HG02840 (cell line): Measurements from ENCODE around the gene ACACA.

ENCODE experiments used
- ATAC-seq: cut with Tn5 transposase; IDR thresholded peaks from one replicate; pipeline ENCODE4 v1.9.1; 2021; ENCODE audit warnings: mild to moderate bottlenecking, moderate library complexity, moderate number of reproducible peaks; ENCODE audit not compliant: unreplicated experiment, low FRiP score

ACACA gene

DNA sequence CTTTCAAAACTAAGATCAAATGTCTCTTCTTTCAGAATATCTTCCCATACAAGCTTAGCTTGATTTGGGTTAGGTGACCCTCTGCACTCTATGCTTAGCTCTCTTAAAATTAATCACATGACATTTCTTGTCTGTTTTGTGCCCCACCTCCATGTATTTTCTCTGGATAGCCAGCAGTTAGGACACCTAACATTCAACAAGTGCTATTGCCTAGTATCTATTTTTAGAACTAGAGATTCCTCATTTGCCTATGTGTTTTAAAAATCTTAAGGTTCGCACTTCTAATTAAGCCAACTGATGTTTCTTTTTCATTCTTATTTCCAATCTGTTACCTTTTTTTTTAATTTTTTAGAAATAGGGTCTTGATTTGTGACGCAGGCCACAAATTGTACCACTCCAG, 160.6 kb downstream of the ACACA start:
- no peak for ATAC-seq

DNA sequence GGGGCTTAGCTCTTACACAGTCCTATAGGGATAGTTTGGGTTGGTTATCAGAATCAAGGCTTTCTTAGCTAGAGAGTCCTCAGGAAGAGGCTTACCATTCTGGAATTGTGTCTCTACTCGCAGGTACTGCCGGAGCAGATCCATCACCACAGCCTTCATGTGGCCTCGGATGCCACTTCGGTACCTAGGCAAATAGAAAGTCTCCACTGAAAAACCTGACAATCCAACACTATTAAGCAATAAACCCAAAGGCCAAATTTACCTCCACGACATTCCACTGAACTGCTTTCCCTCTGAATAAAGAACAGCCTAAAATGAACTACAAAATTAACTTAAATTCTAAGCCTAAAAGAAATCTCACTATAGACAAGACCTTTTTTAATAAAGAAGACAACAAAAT, 166.3 kb downstream of the ACACA start:
- no peak for ATAC-seq

DNA sequence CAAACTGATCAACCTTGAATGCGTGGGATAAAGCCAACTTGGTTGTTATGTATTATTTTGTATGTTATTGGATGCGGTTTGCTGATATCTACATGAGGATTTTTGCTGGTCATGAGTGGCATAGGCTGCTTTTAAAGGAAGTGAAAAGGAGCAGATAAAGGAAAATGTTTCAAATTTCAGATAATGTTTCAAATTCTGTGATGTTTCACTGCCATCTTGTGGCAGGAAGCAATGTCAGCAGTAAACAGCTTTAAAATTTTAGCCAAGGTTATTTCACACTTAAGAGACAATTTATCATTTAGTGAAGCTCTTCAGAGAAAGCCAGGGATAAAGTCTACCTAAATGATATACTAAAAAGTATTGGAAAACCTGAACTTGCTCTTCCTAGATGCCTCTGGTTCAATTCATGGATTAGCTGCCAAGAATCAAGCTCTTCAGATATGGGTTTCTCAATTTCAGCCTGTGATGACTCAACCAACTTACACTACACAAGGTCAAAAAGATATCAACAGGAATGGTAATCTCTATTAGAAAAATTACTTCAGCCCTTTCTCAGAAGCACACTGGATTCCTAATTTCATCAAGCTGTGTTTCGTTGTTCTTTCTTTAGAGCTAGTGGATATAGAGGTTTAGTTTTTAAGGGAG, 166.8 kb downstream of the ACACA start:
- no peak for ATAC-seq

GRCh38 chr17:37234106-37234505, 172.5 kb downstream of the ACACA start:
- no peak for ATAC-seq

GRCh38 chr17:37233036-37233435, 173.6 kb downstream of the ACACA start:
- no peak for ATAC-seq

GRCh38 chr17:37231887-37232286, 174.7 kb downstream of the ACACA start:
- no peak for ATAC-seq

DNA sequence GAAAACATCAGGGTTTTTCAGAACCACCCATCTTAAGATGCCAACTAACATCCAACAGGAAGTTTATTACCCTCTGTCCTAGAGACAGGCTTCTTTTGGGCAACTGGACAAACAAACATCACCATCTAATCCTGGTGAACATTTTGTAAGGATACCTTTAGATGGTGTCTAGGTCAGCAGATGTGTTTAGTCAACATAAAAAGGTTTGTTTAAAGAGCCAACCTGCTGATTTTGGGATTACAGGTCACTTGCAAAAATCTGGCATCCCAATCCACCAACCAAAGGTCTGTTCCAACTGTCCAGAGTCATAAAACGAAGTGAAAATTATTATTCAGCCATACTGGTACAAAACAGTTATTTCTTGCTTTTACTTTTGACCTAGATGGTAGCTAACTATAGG, 176.0 kb downstream of the ACACA start:
- no peak for ATAC-seq

DNA sequence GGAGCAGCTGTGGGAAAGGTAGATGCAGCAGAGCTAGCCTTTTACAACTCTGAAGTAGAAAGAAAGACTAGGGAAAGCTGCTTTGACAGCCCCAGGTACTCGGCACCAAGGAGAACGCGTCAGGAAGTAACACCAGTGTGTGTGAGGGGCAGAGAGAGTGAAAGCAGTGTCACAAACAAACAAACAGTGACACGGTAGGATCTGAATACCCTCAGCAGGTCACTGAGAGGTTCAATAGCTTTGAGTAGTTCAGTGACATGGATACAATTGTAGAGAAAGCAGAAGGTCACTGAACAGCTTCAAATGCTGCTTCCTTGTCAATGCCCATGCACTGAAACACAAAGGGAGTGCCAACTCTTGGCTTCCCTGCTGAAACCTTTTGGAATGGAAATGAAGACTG, 181.2 kb downstream of the ACACA start:
- ATAC-seq, result no peak

- ATAC-seq, result no peak
Measured at GRCh38 chr17:37221865-37222264, 184.8 kb downstream of the ACACA start.

DNA sequence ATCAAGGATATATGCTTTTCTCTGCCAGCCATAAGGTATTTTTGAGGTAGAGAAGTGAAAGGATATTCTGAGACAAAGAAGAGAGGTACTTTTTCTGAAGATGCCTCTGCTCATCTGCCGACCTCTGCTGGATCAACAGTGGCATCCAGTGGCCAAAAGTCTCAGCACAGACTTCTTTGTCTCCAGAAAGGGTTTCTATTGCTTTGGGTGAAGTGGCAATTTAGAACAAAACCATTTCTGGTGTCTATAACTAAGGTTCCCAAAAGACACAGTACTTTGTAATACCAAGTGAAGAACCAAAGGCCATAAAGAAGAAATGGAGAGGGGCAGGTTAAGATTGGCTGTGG, 186.1 kb downstream of the ACACA start:
- no peak for ATAC-seq

- ATAC-seq, result no peak
Measured at GRCh38 chr17:37219876-37220606, 186.6 kb downstream of the ACACA start.

DNA sequence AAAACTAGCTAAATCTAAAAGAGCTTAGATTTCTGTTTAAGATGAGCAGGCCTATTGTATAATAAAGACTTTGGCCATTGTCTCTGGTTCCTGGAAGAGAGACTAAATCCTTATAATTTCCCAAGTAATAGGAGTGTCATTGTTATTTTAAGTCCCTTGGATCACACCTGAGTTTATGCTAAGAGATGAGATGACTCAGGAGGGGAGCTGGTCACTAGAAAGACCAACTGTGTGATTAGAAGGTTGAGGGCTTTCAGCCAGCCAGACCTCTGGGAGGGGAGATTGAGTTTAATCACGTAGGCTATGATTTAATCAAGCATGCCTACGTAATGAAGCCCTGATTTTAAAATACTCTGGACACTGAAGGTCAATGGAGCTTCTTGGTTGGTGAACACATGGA, 187.8 kb downstream of the ACACA start:
- no peak for ATAC-seq

DNA sequence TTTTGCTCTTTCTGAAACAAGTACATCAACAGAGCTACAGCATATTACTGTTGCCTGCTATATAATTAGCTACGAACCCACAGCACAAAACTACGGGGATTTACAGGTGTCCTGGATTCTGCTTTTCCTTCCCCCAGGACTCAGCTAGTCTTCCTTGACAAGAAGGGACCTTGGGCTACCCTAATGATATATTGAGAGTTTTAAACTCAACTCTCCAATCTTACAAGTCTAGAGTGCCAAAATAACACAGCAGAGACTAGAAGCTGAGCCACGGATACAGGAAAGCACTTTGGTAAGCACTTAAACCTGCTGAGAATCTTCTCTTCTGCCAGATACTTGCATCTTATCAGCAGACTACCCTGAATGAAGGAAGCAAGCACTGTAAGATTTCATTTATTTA, 192.2 kb downstream of the ACACA start:
- no peak for ATAC-seq

DNA sequence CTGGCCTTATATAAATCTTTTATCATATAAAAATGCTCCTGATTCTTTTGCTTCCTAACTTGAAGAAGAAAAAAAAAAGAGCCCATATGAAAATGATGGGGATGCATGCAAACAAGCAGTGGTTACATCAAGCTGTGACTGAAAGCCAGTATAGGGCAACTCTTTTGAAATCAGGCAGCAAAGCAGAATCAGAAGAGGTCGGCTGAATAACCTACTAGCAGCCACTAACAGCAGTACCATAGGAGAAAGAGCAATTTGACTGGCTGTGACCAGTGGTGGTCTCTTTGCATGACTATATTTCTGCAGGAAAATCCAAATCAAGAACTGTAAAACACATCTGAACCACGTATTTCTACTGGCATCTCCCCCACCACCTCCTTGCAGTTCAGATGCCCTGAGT, 192.7 kb downstream of the ACACA start:
- no peak for ATAC-seq

GRCh38 chr17:37212179-37212578, 194.5 kb downstream of the ACACA start:
- no peak for ATAC-seq

DNA sequence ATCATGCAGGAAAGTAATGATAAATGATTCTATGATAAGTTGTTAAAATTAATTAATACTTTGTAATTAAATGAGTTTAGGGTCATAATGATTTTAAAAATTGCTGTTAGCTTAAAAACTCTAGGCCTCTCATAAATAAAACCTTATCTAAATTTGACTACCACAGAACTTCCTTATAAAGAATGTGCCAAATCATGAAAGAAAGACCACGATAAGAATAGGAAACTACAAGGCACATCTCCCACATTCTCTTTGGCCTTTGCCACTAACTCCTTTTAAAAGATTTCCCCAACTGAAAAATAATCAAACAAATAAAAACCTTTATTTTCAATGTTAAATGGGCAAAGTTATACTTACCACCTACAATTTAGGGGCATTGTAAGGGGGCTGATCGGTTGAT, 195.5 kb downstream of the ACACA start:
- ATAC-seq, result no peak

- ATAC-seq, result no peak
Measured at GRCh38 chr17:37207103-37207502, 199.5 kb downstream of the ACACA start.

- ATAC-seq, result no peak
Measured at GRCh38 chr17:37206299-37206698, 200.3 kb downstream of the ACACA start.

DNA sequence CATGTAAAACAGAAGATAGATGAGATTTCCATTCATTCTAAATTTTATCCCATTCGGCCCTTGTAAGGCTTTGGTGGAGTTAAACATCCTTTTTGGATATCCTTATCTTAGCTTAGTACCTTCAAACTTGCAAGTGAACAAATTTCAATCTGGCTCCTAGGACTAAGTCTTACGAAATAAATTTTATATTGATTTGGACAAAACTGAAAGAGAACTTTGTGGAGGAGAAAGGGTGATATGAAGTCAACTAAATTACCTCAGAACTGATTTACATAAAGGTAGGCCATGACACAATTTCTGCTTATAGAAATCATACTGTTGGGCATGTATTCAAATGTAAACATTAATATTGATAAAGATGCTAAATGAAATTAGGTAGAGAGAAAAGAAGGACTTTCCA, 206.1 kb downstream of the ACACA start:
- ATAC-seq, result no peak

GRCh38 chr17:37197336-37197735, 209.3 kb downstream of the ACACA start:
- no peak for ATAC-seq

DNA sequence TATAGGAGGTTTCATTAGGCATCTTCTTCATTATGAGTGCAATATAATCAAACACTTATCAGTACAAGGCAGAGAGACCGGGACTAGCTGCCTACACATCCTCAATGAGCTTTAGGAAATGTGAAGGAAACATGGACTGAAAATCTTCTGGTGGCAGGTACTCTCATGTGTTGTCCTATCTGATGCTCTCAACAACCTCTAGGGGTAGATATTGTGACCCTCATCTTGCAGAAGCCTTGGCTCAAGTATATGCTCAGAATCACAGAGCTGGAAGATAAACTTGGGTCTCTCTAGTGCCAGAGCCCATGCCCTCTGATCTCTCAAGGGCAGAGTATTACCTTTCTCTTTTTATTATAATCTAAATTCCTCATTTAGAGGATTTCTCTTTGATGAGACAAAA, 212.4 kb downstream of the ACACA start:
- ATAC-seq, result no peak

GRCh38 chr17:37191219-37191618, 215.4 kb downstream of the ACACA start:
- no peak for ATAC-seq
